GM12801 (cell line): ENCODE measurements around the gene OPHN1.

ENCODE experiments used
- TF ChIP-seq, protein P1 (sequence below): IDR thresholded peaks from one replicate; pipeline ENCODE4 v1.5.1; 2011; ENCODE audit warnings: control low read depth; ENCODE audit not compliant: insufficient read length; ENCODE audit errors: extremely low read depth

OPHN1 gene

GRCh38 chrX:68433155-68433980, at the start of gene OPHN1:
Gene OPHN1, minus strand, starts transcription at chrX:68433495. Its CDS starts 475 bp downstream, at chrX:68433020.
- TF ChIP-seq, protein P1, sequence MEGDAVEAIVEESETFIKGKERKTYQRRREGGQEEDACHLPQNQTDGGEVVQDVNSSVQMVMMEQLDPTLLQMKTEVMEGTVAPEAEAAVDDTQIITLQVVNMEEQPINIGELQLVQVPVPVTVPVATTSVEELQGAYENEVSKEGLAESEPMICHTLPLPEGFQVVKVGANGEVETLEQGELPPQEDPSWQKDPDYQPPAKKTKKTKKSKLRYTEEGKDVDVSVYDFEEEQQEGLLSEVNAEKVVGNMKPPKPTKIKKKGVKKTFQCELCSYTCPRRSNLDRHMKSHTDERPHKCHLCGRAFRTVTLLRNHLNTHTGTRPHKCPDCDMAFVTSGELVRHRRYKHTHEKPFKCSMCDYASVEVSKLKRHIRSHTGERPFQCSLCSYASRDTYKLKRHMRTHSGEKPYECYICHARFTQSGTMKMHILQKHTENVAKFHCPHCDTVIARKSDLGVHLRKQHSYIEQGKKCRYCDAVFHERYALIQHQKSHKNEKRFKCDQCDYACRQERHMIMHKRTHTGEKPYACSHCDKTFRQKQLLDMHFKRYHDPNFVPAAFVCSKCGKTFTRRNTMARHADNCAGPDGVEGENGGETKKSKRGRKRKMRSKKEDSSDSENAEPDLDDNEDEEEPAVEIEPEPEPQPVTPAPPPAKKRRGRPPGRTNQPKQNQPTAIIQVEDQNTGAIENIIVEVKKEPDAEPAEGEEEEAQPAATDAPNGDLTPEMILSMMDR: no peak

- TF ChIP-seq, protein P1: no peak
Measured at GRCh38 chrX:68480969-68481368, 47.7 kb upstream of the OPHN1 start.

DNA sequence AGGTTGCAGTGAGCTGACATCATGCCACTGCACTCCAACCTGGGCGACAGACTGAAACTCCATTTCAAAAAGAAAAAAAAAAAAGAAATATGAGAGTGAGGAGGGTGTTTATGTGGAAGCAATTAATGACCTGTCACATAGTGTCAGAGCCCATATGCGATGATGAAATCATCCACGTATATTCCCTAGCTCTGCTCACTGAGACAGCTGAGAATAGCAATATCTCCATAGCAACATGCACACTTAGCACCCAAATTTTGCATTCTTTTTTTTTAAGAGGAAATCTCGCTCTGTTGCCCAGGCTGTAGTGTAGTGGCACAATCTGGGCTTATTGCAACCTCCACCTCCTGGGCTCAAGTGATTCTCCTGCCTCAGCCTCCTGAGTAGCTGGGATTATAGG, 31.5 kb upstream of the OPHN1 start:
- TF ChIP-seq, protein P1: no peak

DNA sequence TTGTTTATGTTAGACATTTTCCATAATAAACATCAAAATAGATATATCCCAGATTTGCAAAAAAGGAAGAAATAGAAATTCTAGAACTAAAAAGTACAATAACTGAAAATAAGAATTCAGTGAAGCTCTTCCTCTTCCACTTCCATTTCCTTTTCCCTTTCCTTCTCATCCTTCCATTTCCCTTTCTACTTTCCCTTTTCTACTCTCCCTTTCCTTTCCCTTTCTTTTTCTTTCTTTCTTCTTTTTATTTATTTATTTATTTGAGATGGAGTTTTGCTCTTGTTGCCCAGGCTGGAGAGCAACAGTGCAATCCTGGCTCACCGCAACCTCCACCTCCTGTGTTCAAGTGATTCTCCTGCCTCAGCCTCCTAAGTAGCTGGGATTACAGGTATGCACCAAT, 30.6 kb upstream of the OPHN1 start:
- TF ChIP-seq, protein P1: no peak

DNA sequence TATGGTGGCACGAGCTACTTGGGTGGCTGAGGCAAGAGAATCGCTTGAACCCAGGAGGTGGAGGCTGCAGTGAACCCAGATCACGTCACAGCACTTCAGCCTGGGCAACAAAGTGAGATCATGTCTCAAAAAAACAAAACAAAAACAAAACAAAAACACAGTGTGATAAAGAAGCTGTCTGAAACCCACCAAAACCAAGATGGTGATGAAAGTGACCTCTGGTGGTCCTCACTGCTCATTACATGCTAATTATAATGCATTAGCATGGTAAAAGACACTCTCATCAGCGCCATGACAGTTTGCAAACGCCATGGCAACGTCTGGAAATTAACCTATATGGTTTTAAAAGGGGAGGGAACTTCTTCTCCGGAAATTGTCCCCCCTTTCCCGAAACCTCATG, 29.4 kb upstream of the OPHN1 start:
- TF ChIP-seq, protein P1: no peak

GRCh38 chrX:68462197-68462596, 28.9 kb upstream of the OPHN1 start:
- TF ChIP-seq, protein P1: no peak

GRCh38 chrX:68461576-68461975, 28.3 kb upstream of the OPHN1 start:
- TF ChIP-seq, protein P1: no peak
